ENCODE data around the gene KLC4. TPM values are rescaled to one million over a fixed set of nuclear protein-coding genes. Genes with fewer than 3 reads are reported as not detected.

KLC4 gene
- total RNA-seq, 6 donors from 2014 or later: 31.2 to 155 (median 37.7) TPM

- Histone ChIP-seq H3K27me3 (no peaks in the 10 kb centered on the region), H3K4me1 (peaks cover 14 to 41% (median 34%) of the 10 kb centered on the region in 4 donors), H3K4me3 (no peak overlapping the region), H3K36me3 (no peaks in the 10 kb centered on the region), H3K27ac (peak overlapping the region in 1 of 4 donors; percentile 3), H3K9me3 (no peaks in the 10 kb centered on the region)
- 68 to 71% methylated on average over 11 to 25 of the region's 25 CpGs for WGBS, 2 donors
- ATAC-seq (ENCODE audit: low FRiP score in 2 of 2) (no peak), DNase-seq (no peak)
- TF ChIP-seq EP300 (IDR thresholded peaks at IDR 0.05) (no peak), POLR2AphosphoS5 (IDR thresholded peaks at IDR 0.05) (no peak)
These were observed 64.3 kb downstream of the KLC4 start for GRCh38 chr6:43123461-43124314.

DNA sequence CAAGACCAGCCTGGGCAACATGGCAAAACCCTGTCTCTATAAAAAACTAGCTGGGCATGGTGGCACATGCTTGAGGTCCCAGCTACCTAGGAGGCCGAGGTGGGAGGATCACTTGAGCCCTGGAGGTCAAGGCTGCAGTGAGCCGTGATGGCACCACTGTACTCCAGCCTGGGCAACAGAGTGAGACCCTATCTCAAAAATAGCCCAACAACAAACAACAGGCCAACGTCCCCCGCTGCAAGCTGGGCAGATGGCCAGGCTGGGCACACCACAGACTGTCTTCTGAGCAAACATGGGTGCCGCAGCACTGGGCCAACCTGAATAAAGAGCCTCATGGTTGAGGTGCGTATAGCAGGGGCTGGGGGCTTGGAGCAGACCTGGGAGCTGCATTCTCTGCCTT lies 65.0 kb downstream of the KLC4 start:
- ATAC-seq (ENCODE audit: low FRiP score in 2 of 2) (no peak), DNase-seq (no peak)
- H3K27me3 ChIP-seq: no peaks in the 10 kb centered on the region
- H3K36me3 ChIP-seq: no peaks in the 10 kb centered on the region
- H3K27ac ChIP-seq: peak overlapping the region in 1 of 4 donors; percentile 27
- WGBS, 2 donors: 75 to 83% methylated on average over 5 to 6 of the region's 6 CpGs
- H3K9me3 ChIP-seq: no peaks in the 10 kb centered on the region
- H3K4me1 ChIP-seq: peaks cover 22 to 49% (median 36%) of the 10 kb centered on the region in 4 donors
- no peak overlapping the region for H3K4me3 ChIP-seq
- TF ChIP-seq POLR2AphosphoS5 (IDR thresholded peaks at IDR 0.05) (no peak), POLR2A (IDR thresholded peaks at IDR 0.05) (no peak), EP300 (IDR thresholded peaks at IDR 0.05) (no peak), CTCF (IDR thresholded peaks at IDR 0.05) (no peak)

Other genes starting within 250 kb of the KLC4 start
- 10 to 100 TPM; 41.7 to 81.5 (median 58.2) TPM for gene RPL7L1, start 180.0 kb upstream of the KLC4 start, total RNA-seq
- 10 to 100 TPM in 1 of 6 donors, 1 to 10 TPM in 3, not detected in 2; 3.3 to 10.7 (median 7.1) TPM for gene PTCRA, start 143.6 kb upstream of the KLC4 start, total RNA-seq
- 10 to 100 TPM; 32.4 to 95.2 (median 50.3) TPM for gene CNPY3, start 130.2 kb upstream of the KLC4 start, total RNA-seq
- 10 to 100 TPM in 1 of 6 donors, 1 to 10 TPM in 4, not detected in 1; 1.9 to 10.5 (median 8.5) TPM for gene GNMT, start 98.9 kb upstream of the KLC4 start, total RNA-seq
- gene PEX6, start 80.5 kb upstream of the KLC4 start, total RNA-seq: 10 to 100 TPM in 5 of 6 donors, 1 to 10 TPM in 1; 6.5 to 36.7 (median 21.0) TPM
- gene PPP2R5D, start 75.1 kb upstream of the KLC4 start, total RNA-seq: 10 to 100 TPM; 22.8 to 45.1 (median 27.3) TPM
- gene MEA1, start 45.7 kb upstream of the KLC4 start, total RNA-seq: 10 to 100 TPM; 32.1 to 52.6 (median 43.0) TPM
- gene KLHDC3, start 45.4 kb upstream of the KLC4 start, total RNA-seq: 10 to 100 TPM; 36.7 to 74.0 (median 59.3) TPM
- 10 to 100 TPM; 32.0 to 77.2 (median 45.9) TPM for gene RRP36, start 38.0 kb upstream of the KLC4 start, total RNA-seq
- 10 to 100 TPM; 16.0 to 35.6 (median 20.4) TPM for gene CUL7, start 5.8 kb upstream of the KLC4 start, total RNA-seq
- gene MRPL2, start 197 bp upstream of the KLC4 start, total RNA-seq: 10 to 100 TPM; 17.2 to 58.2 (median 30.7) TPM
- 100 to 1,000 TPM in 2 of 6 donors, 10 to 100 TPM in 4; 68.6 to 180 (median 89.4) TPM for gene PTK7, start 16.7 kb downstream of the KLC4 start, total RNA-seq
- gene SRF, start 111.6 kb downstream of the KLC4 start, total RNA-seq: 10 to 100 TPM; 25.1 to 40.6 (median 30.8) TPM
- 100 to 1,000 TPM in 1 of 6 donors, 10 to 100 TPM in 5; 26.9 to 105 (median 47.5) TPM for gene CUL9, start 122.6 kb downstream of the KLC4 start, total RNA-seq
- gene DNPH1, start 169.8 kb downstream of the KLC4 start, total RNA-seq: 10 to 100 TPM; 15.7 to 63.4 (median 44.4) TPM
- under 1 TPM in 4 of 6 donors, not detected in 2; 0.06 to 0.20 (median 0.11) TPM for gene TTBK1, start 183.8 kb downstream of the KLC4 start, total RNA-seq
- gene SLC22A7, start 238.6 kb downstream of the KLC4 start, total RNA-seq: not detected
- 1 to 10 TPM in 1 of 6 donors, not detected in 5; 1.5 TPM for gene CRIP3, start 249.2 kb downstream of the KLC4 start, total RNA-seq